PC-9 (cell line): ENCODE data around the gene TSR3. TPM values are rescaled to one million over a fixed set of nuclear protein-coding genes. Genes with fewer than 3 reads are reported as not detected.
A peak's percentile ranks its signal among the peaks of the same experiment; 100 is the strongest.

Experiments
- BruUV-seq: library from RNA; stranded (reverse); fragments of 400-500 nt; replicated peaks from 2 replicates; lab custom pipeline; 2021; lab: Mats Ljungman, UMichigan
- CTCF ChIA-PET: fragments of 300-600 bp; sonication (Branson Sonifier 250); formaldehyde crosslinking; loops from one replicate; lab custom pipeline; 2022; ENCODE audit warnings: antibody characterized with exemption; lab: Charles Lee
- POLR2A ChIA-PET: fragments of 300-600 bp; sonication (Branson Sonifier 250); formaldehyde crosslinking; loops from one replicate; lab custom pipeline; 2022; ENCODE audit warnings: antibody characterized with exemption; ENCODE audit not compliant: unreplicated experiment; lab: Charles Lee
- DNase-seq, 2 experiments: peaks; one replicate each; pipeline versions ENCODE4 v3.0.0 to v3.0.0-alpha.2; 2015 to 2022; ENCODE audit warnings: mixed read lengths in 1 of 2
- H2AFZ ChIP-seq: fragments of 200-600 bp; sonication (generic); 2 replicates; pipeline ENCODE4 v1.8.1; 2017; ENCODE audit warnings: antibody characterized with exemption
- H3F3A ChIP-seq: fragments of 200-600 bp; sonication (generic); 2 replicates; pipeline ENCODE4 v1.8.1; 2017; ENCODE audit warnings: antibody characterized with exemption, mild to moderate bottlenecking, low read depth; ENCODE audit not compliant: insufficient read depth
- H3K27ac ChIP-seq: fragments of 200-600 bp; sonication (generic); 2 replicates; pipeline ENCODE4 v1.6.1; 2016; ENCODE audit warnings: mixed run types
- H3K27me3 ChIP-seq: fragments of 200-600 bp; sonication (generic); 2 replicates; pipeline ENCODE4 v1.6.1; 2016; ENCODE audit warnings: low read depth, mixed run types; ENCODE audit not compliant: insufficient read depth
- H3K36me3 ChIP-seq: fragments of 200-600 bp; sonication (generic); 2 replicates; pipeline ENCODE4 v1.6.1; 2016; ENCODE audit warnings: low read depth, mixed run types
- H3K4me1 ChIP-seq: fragments of 200-600 bp; sonication (generic); replicated peaks from 2 replicates; pipeline ENCODE4 v1.6.1; 2016; ENCODE audit warnings: mixed run types; ENCODE audit not compliant: insufficient read depth
- H3K4me2 ChIP-seq: fragments of 200-600 bp; sonication (generic); 2 replicates; pipeline ENCODE4 v1.6.1; 2017; ENCODE audit warnings: mixed run types
- H3K4me3 ChIP-seq: fragments of 200-600 bp; sonication (generic); 2 replicates; pipeline ENCODE4 v1.6.1; 2016; ENCODE audit warnings: mixed run types
- H3K79me2 ChIP-seq: fragments of 200-600 bp; sonication (generic); 2 replicates; pipeline ENCODE4 v1.6.1; 2017; ENCODE audit warnings: low read depth, mixed run types
- H3K9me2 ChIP-seq: fragments of 200-600 bp; sonication (generic); 2 replicates; pipeline ENCODE4 v1.8.1; 2017; ENCODE audit warnings: mild to moderate bottlenecking; ENCODE audit not compliant: insufficient read depth
- H3K9me3 ChIP-seq: fragments of 200-600 bp; sonication (generic); 2 replicates; pipeline ENCODE4 v1.8.1; 2016; ENCODE audit warnings: low read depth; ENCODE audit not compliant: insufficient read depth
- H4K20me1 ChIP-seq: fragments of 200-600 bp; sonication (generic); 2 replicates; pipeline ENCODE4 v1.8.1; 2017; ENCODE audit not compliant: insufficient read depth
- CTCF ChIP-seq: fragments of 200-600 bp; sonication (generic); conservative IDR thresholded peaks from 2 replicates; pipeline ENCODE4 v1.6.1; 2017; ENCODE audit warnings: mixed run types, antibody characterized with exemption, mild to moderate bottlenecking, moderate library complexity
- EZH2 ChIP-seq: fragments of 200-600 bp; sonication (generic); IDR thresholded peaks from 2 replicates; pipeline ENCODE4 v1.8.0; 2017; ENCODE audit warnings: antibody characterized with exemption, low read depth
- intact Hi-C: fragments of 100-400 bp; cut with micrococcal nuclease; formaldehyde crosslinking; loops from one replicate; pipeline ENCODE4 v1.10.0; 2022; ENCODE audit not compliant: unreplicated experiment
- total RNA-seq: library from RNA; stranded (reverse); gene quantifications from 2 replicates; pipeline ENCODE4 v1.2.3, GENCODE V29; 2021

TSR3 gene
- total RNA-seq, 1 experiment from 2014 or later: 69.5 TPM

GRCh38 chr16:1308977-1309885, 42.4 kb downstream of the TSR3 start, which contains the start of gene UBE2I:
TSS of gene UBE2I (plus strand) at chr16:1309636. CDS start at chr16:1314031, 4,395 bp downstream.
- Histone ChIP-seq H3K79me2 (peaks cover 44% of the 10 kb centered on the region), H3K9me2 (no peaks in the 10 kb centered on the region), H3K4me3 (peak within 1 kb of the TSS; percentile 100), H3K27ac (peak within 1 kb of the TSS; percentile 92), H3K4me2 (peak within 1 kb of the TSS; percentile 97), H3K27me3 (no peaks in the 10 kb centered on the region), H4K20me1 (peaks cover 43% of the 10 kb centered on the region), H3K4me1 (peaks cover 21% of the 10 kb centered on the region), H3K9me3 (no peaks in the 10 kb centered on the region), H3F3A (peaks cover 6% of the 10 kb centered on the region; the same call in 1 of the 2 replicates), H3K36me3 (no peaks in the 10 kb centered on the region), H2AFZ (peak within 1 kb of the TSS; percentile 82)
- ChIA-PET POLR2A (interaction anchor here (0.5 to 1.2 kb wide), 7 partner anchors 8 to 913 kb away, joined by 3 to 14 read pairs (median 4); partner anchors contain the start of genes NME4, NUBP2 and SPSB3), CTCF (no interaction called here)
- TF ChIP-seq EZH2 (no peak), CTCF (no peak)
- DNase-seq: peak; percentile 90 to 99
- intact Hi-C loops: loop anchor here (10.0 kb wide), 1 partner anchor 106 kb away; the partner anchor contains the start of gene UNKL
- no TSS peak for BruUV-seq

GRCh38 chr16:1308036-1308976, 43.4 kb downstream of the TSR3 start:
- Histone ChIP-seq H3K4me3 (peak overlapping the region; percentile 54; the same call in 1 of the 2 replicates), H4K20me1 (peaks cover 34% of the 10 kb centered on the region), H3K27me3 (no peaks in the 10 kb centered on the region), H3K4me2 (peak overlapping the region; percentile 59), H3K36me3 (no peaks in the 10 kb centered on the region), H3F3A (peaks cover 12% of the 10 kb centered on the region; the same call in 1 of the 2 replicates), H3K9me3 (no peaks in the 10 kb centered on the region), H3K79me2 (peaks cover 35% of the 10 kb centered on the region), H3K9me2 (no peaks in the 10 kb centered on the region), H3K4me1 (peaks cover 29% of the 10 kb centered on the region), H3K27ac (no peak overlapping the region), H2AFZ (no peak overlapping the region)
- no TSS peak for BruUV-seq
- POLR2A ChIA-PET: interaction anchor here (0.5 to 0.7 kb wide), 2 partner anchors 24 to 474 kb away, joined by 3 to 4 read pairs; partner anchors contain the start of genes NUBP2 and SPSB3
- CTCF ChIA-PET: no interaction called here
- peak in 1 of 2 experiments; percentile 44 for DNase-seq
- intact Hi-C loops: loop anchor here (10.0 kb wide), 1 partner anchor 106 kb away; the partner anchor contains the start of gene UNKL
- TF ChIP-seq CTCF (no peak), EZH2 (no peak)

GRCh38 chr16:1306334-1306733, 45.3 kb downstream of the TSR3 start:
- H3F3A ChIP-seq: peaks cover 30% of the 10 kb centered on the region
- H3K9me3 ChIP-seq: no peaks in the 10 kb centered on the region
- no peak overlapping the region for H2AFZ ChIP-seq
- ChIA-PET POLR2A (no interaction called here), CTCF (no interaction called here)
- H4K20me1 ChIP-seq: peaks cover 14% of the 10 kb centered on the region
- TF ChIP-seq EZH2: no peak
- TF ChIP-seq CTCF: no peak
- intact Hi-C loops: loop anchor here (10.0 kb wide), 1 partner anchor 108 kb away; the partner anchor contains the start of gene UNKL
- peaks cover 15% of the 10 kb centered on the region for H3K79me2 ChIP-seq
- H3K27me3 ChIP-seq: no peaks in the 10 kb centered on the region
- H3K27ac ChIP-seq: no peak overlapping the region
- H3K4me1 ChIP-seq: peaks cover 36% of the 10 kb centered on the region
- no peak overlapping the region for H3K4me3 ChIP-seq
- H3K36me3 ChIP-seq: no peaks in the 10 kb centered on the region
- H3K4me2 ChIP-seq: no peak overlapping the region
- DNase-seq: no peak
- no TSS peak for BruUV-seq
- H3K9me2 ChIP-seq: no peaks in the 10 kb centered on the region
